ES-I3 (cell line): ENCODE results near the gene MPP2.
"Not testable (repeated sequence)": the region's sequence is repeated elsewhere in the genome, so short reads cannot be mapped to it uniquely, and the experiment has no call there.

Experiments
- H3K36me3 ChIP-seq: 2 replicates; pipeline ENCODE4 v1.6.1; 2013; ENCODE audit warnings: mild to moderate bottlenecking, low read length, control low read depth, moderate library complexity; ENCODE audit not compliant: insufficient read depth
- H3K4me1 ChIP-seq: 2 replicates; pipeline ENCODE4 v1.6.1; 2013; ENCODE audit warnings: mild to moderate bottlenecking, control low read depth, low read length; ENCODE audit not compliant: insufficient read depth
- H3K9ac ChIP-seq: 2 replicates; pipeline ENCODE4 v1.6.1; 2013; ENCODE audit warnings: low read depth, mild to moderate bottlenecking, low read length, moderate library complexity
- H3K9me3 ChIP-seq: 2 replicates; pipeline ENCODE4 v1.6.1; 2013; ENCODE audit warnings: mild to moderate bottlenecking, low read length, moderate library complexity; ENCODE audit not compliant: control insufficient read depth, insufficient read depth

The MPP2 gene

GRCh38 chr17:43880420-43880991, 26.8 kb downstream of the MPP2 start:
- H3K9me3 ChIP-seq, result no peaks in the 10 kb centered on the region
- no peak overlapping the region for H3K9ac ChIP-seq
- H3K4me1 ChIP-seq, result peaks cover 8% of the 10 kb centered on the region; the same call in 1 of the 2 replicates
- H3K36me3 ChIP-seq, result no peaks in the 10 kb centered on the region

DNA sequence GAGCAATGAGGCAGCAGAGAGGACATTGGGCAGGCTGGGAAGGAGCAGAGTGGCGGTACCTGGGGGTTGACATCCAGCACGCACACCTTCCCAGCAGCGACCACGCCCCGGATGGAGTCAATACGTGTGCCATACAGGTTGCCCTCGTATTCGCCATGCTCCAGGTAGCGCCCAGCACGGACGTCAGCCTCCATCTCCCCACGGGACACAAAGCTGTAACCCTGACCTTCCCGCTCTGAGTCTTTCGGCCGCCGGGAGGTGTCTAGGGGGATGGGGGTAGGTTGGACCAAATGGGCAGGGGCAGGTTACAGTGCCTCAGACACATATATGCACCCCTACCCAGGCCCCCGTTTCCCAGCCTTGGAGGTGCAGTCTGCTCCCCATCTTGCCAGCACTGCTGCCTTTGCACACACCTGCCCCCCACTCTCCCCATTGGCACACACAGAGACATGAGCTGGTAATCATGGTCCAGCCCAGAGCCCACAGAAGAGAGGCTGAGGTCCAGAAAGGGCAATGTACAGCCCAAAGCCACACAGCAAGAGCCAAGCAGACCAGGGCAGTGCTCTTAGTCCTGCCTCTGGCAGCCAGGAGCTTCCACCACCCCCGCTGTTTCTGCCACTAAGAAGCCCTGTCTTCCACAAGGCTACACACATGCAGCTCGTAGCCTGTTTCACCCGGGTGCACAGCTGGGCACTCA, 27.5 kb downstream of the MPP2 start:
- no peaks in the 10 kb centered on the region for H3K36me3 ChIP-seq
- peaks cover 8% of the 10 kb centered on the region; the same call in 1 of the 2 replicates for H3K4me1 ChIP-seq
- no peak overlapping the region for H3K9ac ChIP-seq

DNA sequence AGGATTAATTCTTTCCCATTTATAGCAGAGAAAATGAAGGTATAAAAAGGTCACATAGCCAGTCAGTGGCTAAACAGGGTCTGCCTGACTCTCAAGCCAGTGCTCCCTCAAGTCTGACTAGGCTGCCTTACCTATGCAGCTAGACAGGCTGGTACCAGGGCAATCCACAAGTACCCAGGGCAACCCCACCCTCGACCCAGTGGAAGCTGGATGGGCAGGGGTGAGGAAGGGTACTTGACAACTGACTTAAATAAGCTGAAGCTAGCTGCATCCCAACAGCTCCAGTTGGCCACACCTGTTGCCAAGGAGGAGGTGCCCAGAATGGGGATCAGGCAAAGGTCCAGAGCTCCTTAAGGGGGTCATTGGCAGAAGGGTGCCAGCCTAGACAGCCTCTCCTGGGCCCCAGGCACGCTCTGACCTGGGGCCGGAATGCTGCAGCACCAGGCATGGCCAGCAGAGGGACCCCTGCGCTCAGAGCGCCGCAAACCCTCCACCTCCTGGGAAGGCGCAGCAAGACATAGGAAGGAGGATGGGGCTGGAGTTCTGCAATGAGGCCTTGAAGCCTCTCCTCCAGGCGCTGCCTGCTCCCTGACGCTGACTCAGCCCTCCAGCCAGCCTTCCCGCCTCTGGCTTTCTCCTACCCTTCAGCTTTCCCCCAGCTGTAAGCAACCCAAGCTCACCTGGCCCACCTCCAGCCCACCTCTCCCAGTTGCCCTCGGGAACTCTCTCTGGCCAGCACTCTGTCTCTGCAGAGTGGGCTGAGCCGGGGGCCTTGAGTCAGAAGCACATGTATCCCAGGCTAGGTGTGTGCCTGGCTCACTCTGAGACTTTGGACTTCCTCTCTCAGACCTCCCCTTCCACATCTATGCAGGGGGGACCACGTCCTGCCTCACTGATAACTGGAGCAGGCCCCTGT, 28.8 kb downstream of the MPP2 start:
- peaks cover 8% of the 10 kb centered on the region; the same call in 1 of the 2 replicates for H3K4me1 ChIP-seq
- H3K9ac ChIP-seq, result no peak overlapping the region
- H3K9me3 ChIP-seq, result no peaks in the 10 kb centered on the region
- H3K36me3 ChIP-seq, result no peaks in the 10 kb centered on the region

More for the DNA sequence above, 27.5 kb downstream of the MPP2 start:
- H3K9me3 ChIP-seq, result no peaks in the 10 kb centered on the region

DNA sequence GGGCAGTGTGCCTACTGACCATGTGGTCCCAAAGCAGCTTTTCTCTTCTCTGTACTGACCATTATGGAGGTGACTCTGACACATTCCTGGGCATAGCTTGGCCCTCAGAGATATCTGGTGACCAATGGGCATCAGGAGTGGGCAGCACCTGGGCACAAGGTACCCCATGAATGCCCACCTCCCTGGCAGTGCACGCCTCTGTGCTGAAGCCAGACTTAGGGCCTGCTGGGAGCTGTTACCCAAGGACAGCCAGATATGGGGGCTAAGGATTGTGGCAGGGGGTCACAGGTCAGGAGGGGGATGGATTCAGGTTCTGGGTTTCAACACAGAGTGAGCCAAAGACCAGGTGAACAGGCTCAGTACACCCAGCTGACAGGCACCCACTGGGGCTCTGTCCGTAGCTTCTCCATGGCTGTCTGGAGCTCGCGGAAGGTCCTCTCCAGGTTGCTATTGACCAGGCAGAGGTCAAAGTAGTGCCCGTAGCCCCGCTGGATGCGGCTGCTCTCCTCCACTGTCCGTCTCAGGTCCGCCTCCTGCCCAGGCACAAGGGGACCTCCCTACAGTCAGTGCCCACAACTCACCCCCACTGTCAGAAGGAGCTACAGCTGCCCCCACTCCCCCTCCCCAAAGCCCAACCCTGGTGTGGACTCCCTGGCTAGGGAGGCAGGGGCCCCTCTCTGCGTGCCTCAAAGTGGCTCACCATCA, 29.7 kb downstream of the MPP2 start:
- no peak overlapping the region for H3K9ac ChIP-seq
- H3K9me3 ChIP-seq, result no peaks in the 10 kb centered on the region
- peaks cover 8% of the 10 kb centered on the region; the same call in 1 of the 2 replicates for H3K4me1 ChIP-seq
- no peaks in the 10 kb centered on the region for H3K36me3 ChIP-seq

GRCh38 chr17:43877031-43877430, 30.3 kb downstream of the MPP2 start:
- Histone ChIP-seq H3K9me3 (no peaks in the 10 kb centered on the region), H3K9ac (no peak overlapping the region), H3K36me3 (no peaks in the 10 kb centered on the region), H3K4me1 (peaks cover 8% of the 10 kb centered on the region; the same call in 1 of the 2 replicates)

GRCh38 chr17:43875476-43876147, 31.7 kb downstream of the MPP2 start:
- H3K36me3 ChIP-seq, result no peaks in the 10 kb centered on the region
- H3K9me3 ChIP-seq, result no peaks in the 10 kb centered on the region
- peaks cover 8% of the 10 kb centered on the region; the same call in 1 of the 2 replicates for H3K4me1 ChIP-seq

GRCh38 chr17:43874293-43874692, 33.0 kb downstream of the MPP2 start:
- Histone ChIP-seq H3K9me3 (no peaks in the 10 kb centered on the region), H3K9ac (no peak overlapping the region), H3K4me1 (peaks cover 6% of the 10 kb centered on the region; the same call in 1 of the 2 replicates), H3K36me3 (no peaks in the 10 kb centered on the region)

More at GRCh38 chr17:43875476-43876147, 31.7 kb downstream of the MPP2 start:
- no peak overlapping the region for H3K9ac ChIP-seq

DNA sequence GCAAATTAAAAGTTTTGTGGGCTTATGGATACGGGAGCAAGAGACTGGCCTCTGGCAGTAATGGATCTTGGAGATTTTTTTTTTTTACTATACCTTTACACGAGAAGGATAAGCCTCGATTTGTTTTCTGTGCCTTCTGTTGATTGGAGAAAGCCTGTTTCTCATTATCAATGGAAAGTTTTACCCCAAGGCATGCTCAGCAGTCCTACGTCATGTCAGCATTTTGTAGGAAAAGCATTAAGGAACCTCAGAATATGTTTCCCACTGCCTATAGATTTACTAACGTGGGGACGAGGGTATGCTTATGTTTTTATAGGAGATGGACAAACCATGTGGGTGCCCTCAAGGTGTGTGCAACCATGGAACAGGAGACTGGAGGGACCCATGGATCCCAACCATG, 33.5 kb downstream of the MPP2 start:
- Histone ChIP-seq H3K36me3 (no peaks in the 10 kb centered on the region), H3K4me1 (peaks cover 1% of the 10 kb centered on the region; the same call in 1 of the 2 replicates), H3K9me3 (no peaks in the 10 kb centered on the region), H3K9ac (no peak overlapping the region)

- no peaks in the 10 kb centered on the region for H3K9me3 ChIP-seq
- no peak overlapping the region for H3K9ac ChIP-seq
- H3K36me3 ChIP-seq, result no peaks in the 10 kb centered on the region
- no peaks in the 10 kb centered on the region for H3K4me1 ChIP-seq
These were observed 34.2 kb downstream of the MPP2 start for GRCh38 chr17:43873091-43873490.

GRCh38 chr17:43871946-43872690, 35.2 kb downstream of the MPP2 start:
- Histone ChIP-seq H3K4me1 (no peaks in the 10 kb centered on the region), H3K9me3 (no peaks in the 10 kb centered on the region), H3K36me3 (no peaks in the 10 kb centered on the region), H3K9ac (no peak overlapping the region)

DNA sequence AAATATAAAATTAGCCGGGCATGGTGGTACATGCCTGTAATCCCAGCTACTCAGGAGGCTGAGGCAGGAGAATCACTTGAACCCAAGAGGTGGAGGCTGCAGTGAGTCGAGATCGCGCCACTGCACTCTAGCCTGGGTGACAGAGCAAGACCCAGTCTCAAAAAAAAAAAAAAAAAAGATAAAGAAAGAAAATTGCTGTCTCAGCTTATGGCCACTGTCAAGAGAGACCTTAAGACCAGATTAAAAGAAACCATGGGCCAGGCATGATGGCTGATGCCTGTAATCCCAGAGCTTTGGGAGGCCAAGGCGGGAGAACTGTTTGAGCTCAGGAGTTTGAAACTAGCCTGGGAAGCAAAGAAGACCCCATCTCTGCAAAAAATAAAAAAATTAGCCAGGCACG, 38.3 kb downstream of the MPP2 start:
- not testable (repeated sequence) for H3K9ac ChIP-seq, H3K36me3 ChIP-seq, H3K4me1 ChIP-seq, H3K9me3 ChIP-seq

- no peaks in the 10 kb centered on the region for H3K36me3 ChIP-seq
- no peaks in the 10 kb centered on the region for H3K4me1 ChIP-seq
- no peaks in the 10 kb centered on the region for H3K9me3 ChIP-seq
- H3K9ac ChIP-seq, result no peak overlapping the region
These were observed 38.9 kb downstream of the MPP2 start for GRCh38 chr17:43868226-43868994.
